Liver (tissue), 3 donors: ENCODE measurements around the gene RPS6KA2.

Source experiments
- GABPA ChIP-seq, 2 donors: IDR thresholded peaks in 1 of 2; conservative IDR thresholded peaks in 1 of 2; 2 replicates each; pipeline ENCODE4 v1.6.1; 2016; ENCODE audit warnings: antibody characterized with exemption in 2 of 2, mild to moderate bottlenecking in 1 of 2, moderate library complexity in 1 of 2
- JUND ChIP-seq, 2 donors: IDR thresholded peaks; 2 replicates each; pipeline ENCODE4 v1.6.1; 2016; ENCODE audit warnings: antibody characterized with exemption in 2 of 2
- NR2F2 ChIP-seq: IDR thresholded peaks from 2 replicates; pipeline ENCODE4 v1.6.1; 2016; ENCODE audit warnings: antibody characterized with exemption
- RAD21 ChIP-seq, 2 donors: IDR thresholded peaks; 2 replicates each; pipeline ENCODE4 v1.6.1; 2016; ENCODE audit warnings: antibody characterized with exemption in 2 of 2, mild to moderate bottlenecking in 2 of 2
- RXRA ChIP-seq, 2 donors: IDR thresholded peaks; 2 replicates each; pipeline ENCODE4 v1.6.1; 2017 to 2018; ENCODE audit warnings: antibody characterized with exemption in 2 of 2, mild to moderate bottlenecking in 1 of 2
- SP1 ChIP-seq: IDR thresholded peaks from 2 replicates; pipeline ENCODE4 v1.6.1; 2018; ENCODE audit warnings: antibody characterized with exemption, mild to moderate bottlenecking
- TAF1 ChIP-seq: conservative IDR thresholded peaks from 2 replicates; pipeline ENCODE4 v1.6.1; 2016; ENCODE audit warnings: antibody characterized with exemption, mild to moderate bottlenecking
- YY1 ChIP-seq: IDR thresholded peaks from 2 replicates; pipeline ENCODE4 v1.6.1; 2016; ENCODE audit warnings: antibody characterized with exemption, mild to moderate bottlenecking
- TF ChIP-seq, protein P1 (sequence below): fragments of 150-350 bp; IDR thresholded peaks from 2 replicates; pipeline ENCODE4 v1.5.1; 2017; ENCODE audit warnings: improper control_type of control experiment, low read depth, low read length; ENCODE audit not compliant: missing input control
- TF ChIP-seq, protein P2 (sequence below): IDR thresholded peaks from 2 replicates; pipeline ENCODE4 v1.6.1; 2016; ENCODE audit warnings: antibody characterized with exemption
- TF ChIP-seq, protein P3 (sequence below): IDR thresholded peaks from 2 replicates; pipeline ENCODE4 v1.6.1; 2016; ENCODE audit warnings: antibody characterized with exemption, mild to moderate bottlenecking
- TF ChIP-seq, protein P4 (sequence below): IDR thresholded peaks from 2 replicates; pipeline ENCODE4 v1.6.1; 2016; ENCODE audit warnings: antibody characterized with exemption
- TF ChIP-seq, protein P5 (sequence below): IDR thresholded peaks from 2 replicates; pipeline ENCODE4 v1.6.1; 2016; ENCODE audit warnings: antibody characterized with exemption
- donor health status: healthy.
- donor health status: healthy.

DNA sequence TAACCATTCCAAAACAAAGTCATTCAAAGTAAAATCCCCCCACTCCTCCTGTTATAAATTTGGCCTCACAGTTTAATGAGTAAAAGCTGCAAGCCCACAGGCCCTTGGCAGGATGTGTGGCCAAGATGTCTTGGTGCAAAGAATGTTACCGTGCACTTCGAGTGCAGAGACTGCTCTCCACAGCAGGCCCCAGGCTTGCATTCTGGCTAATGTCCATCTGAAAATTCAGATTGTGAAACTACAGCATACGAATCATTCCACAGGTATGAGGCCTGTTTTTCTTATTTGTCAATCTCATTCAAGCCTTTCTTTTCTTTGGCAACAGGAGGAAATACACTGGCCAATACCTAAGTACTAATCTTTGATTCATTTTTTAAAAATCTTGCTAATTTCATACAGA lies 7.1 kb downstream of the RPS6KA2 start:
- TF ChIP-seq, protein P1, sequence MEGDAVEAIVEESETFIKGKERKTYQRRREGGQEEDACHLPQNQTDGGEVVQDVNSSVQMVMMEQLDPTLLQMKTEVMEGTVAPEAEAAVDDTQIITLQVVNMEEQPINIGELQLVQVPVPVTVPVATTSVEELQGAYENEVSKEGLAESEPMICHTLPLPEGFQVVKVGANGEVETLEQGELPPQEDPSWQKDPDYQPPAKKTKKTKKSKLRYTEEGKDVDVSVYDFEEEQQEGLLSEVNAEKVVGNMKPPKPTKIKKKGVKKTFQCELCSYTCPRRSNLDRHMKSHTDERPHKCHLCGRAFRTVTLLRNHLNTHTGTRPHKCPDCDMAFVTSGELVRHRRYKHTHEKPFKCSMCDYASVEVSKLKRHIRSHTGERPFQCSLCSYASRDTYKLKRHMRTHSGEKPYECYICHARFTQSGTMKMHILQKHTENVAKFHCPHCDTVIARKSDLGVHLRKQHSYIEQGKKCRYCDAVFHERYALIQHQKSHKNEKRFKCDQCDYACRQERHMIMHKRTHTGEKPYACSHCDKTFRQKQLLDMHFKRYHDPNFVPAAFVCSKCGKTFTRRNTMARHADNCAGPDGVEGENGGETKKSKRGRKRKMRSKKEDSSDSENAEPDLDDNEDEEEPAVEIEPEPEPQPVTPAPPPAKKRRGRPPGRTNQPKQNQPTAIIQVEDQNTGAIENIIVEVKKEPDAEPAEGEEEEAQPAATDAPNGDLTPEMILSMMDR: no peak
- TF ChIP-seq RAD21 (IDR thresholded peaks at IDR 0.05) (no peak), YY1 (no peak), GABPA (IDR thresholded peaks at IDR 0.05 in 1 of 2, conservative IDR thresholded peaks at IDR 0.05 in 1 of 2) (no peak), NR2F2 (no peak), TAF1 (no peak), RXRA (IDR thresholded peaks at IDR 0.05) (no peak), JUND (IDR thresholded peaks at IDR 0.05) (no peak), SP1 (no peak)
- TF ChIP-seq, protein P2, sequence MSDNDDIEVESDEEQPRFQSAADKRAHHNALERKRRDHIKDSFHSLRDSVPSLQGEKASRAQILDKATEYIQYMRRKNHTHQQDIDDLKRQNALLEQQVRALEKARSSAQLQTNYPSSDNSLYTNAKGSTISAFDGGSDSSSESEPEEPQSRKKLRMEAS: no peak
- TF ChIP-seq, protein P3, sequence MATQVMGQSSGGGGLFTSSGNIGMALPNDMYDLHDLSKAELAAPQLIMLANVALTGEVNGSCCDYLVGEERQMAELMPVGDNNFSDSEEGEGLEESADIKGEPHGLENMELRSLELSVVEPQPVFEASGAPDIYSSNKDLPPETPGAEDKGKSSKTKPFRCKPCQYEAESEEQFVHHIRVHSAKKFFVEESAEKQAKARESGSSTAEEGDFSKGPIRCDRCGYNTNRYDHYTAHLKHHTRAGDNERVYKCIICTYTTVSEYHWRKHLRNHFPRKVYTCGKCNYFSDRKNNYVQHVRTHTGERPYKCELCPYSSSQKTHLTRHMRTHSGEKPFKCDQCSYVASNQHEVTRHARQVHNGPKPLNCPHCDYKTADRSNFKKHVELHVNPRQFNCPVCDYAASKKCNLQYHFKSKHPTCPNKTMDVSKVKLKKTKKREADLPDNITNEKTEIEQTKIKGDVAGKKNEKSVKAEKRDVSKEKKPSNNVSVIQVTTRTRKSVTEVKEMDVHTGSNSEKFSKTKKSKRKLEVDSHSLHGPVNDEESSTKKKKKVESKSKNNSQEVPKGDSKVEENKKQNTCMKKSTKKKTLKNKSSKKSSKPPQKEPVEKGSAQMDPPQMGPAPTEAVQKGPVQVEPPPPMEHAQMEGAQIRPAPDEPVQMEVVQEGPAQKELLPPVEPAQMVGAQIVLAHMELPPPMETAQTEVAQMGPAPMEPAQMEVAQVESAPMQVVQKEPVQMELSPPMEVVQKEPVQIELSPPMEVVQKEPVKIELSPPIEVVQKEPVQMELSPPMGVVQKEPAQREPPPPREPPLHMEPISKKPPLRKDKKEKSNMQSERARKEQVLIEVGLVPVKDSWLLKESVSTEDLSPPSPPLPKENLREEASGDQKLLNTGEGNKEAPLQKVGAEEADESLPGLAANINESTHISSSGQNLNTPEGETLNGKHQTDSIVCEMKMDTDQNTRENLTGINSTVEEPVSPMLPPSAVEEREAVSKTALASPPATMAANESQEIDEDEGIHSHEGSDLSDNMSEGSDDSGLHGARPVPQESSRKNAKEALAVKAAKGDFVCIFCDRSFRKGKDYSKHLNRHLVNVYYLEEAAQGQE: no peak
- TF ChIP-seq, protein P4, sequence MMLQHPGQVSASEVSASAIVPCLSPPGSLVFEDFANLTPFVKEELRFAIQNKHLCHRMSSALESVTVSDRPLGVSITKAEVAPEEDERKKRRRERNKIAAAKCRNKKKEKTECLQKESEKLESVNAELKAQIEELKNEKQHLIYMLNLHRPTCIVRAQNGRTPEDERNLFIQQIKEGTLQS: no peak
- TF ChIP-seq, protein P5, sequence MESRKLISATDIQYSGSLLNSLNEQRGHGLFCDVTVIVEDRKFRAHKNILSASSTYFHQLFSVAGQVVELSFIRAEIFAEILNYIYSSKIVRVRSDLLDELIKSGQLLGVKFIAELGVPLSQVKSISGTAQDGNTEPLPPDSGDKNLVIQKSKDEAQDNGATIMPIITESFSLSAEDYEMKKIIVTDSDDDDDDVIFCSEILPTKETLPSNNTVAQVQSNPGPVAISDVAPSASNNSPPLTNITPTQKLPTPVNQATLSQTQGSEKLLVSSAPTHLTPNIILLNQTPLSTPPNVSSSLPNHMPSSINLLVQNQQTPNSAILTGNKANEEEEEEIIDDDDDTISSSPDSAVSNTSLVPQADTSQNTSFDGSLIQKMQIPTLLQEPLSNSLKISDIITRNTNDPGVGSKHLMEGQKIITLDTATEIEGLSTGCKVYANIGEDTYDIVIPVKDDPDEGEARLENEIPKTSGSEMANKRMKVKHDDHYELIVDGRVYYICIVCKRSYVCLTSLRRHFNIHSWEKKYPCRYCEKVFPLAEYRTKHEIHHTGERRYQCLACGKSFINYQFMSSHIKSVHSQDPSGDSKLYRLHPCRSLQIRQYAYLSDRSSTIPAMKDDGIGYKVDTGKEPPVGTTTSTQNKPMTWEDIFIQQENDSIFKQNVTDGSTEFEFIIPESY: no peak
